ENCODE results near the gene AP4M1. TPM values are rescaled to one million over a fixed set of nuclear protein-coding genes. Genes with fewer than 3 reads are reported as not detected.

AP4M1 gene
- total and polyA plus RNA-seq, 10 of the 15 experiments (the other 5 are each of a cell fraction or from before 2014, with no cell fraction given) = 0.77 to 16.1 (median 13.0) TPM

- TF ChIP-seq, protein P1, sequence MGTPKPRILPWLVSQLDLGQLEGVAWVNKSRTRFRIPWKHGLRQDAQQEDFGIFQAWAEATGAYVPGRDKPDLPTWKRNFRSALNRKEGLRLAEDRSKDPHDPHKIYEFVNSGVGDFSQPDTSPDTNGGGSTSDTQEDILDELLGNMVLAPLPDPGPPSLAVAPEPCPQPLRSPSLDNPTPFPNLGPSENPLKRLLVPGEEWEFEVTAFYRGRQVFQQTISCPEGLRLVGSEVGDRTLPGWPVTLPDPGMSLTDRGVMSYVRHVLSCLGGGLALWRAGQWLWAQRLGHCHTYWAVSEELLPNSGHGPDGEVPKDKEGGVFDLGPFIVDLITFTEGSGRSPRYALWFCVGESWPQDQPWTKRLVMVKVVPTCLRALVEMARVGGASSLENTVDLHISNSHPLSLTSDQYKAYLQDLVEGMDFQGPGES (IDR thresholded peaks at IDR 0.05) = no peak
- no peak for TF ChIP-seq SREBF2 (IDR thresholded peaks at IDR 0.05; ENCODE audit: low read length)
- TF ChIP-seq, protein P2, sequence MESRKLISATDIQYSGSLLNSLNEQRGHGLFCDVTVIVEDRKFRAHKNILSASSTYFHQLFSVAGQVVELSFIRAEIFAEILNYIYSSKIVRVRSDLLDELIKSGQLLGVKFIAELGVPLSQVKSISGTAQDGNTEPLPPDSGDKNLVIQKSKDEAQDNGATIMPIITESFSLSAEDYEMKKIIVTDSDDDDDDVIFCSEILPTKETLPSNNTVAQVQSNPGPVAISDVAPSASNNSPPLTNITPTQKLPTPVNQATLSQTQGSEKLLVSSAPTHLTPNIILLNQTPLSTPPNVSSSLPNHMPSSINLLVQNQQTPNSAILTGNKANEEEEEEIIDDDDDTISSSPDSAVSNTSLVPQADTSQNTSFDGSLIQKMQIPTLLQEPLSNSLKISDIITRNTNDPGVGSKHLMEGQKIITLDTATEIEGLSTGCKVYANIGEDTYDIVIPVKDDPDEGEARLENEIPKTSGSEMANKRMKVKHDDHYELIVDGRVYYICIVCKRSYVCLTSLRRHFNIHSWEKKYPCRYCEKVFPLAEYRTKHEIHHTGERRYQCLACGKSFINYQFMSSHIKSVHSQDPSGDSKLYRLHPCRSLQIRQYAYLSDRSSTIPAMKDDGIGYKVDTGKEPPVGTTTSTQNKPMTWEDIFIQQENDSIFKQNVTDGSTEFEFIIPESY (IDR thresholded peaks at IDR 0.05) = no peak
- TF ChIP-seq NFYB (IDR thresholded peaks at IDR 0.05; ENCODE audit: insufficient read depth, low read depth, low read length) = no peak
Observed at GRCh38 chr7:100152937-100153666, 51.7 kb downstream of the AP4M1 start (continued).

- H3K9ac ChIP-seq (ENCODE audit: control insufficient read depth, insufficient read depth, low read length) = no peak overlapping the region
Observed at GRCh38 chr7:100153708-100154535, 52.5 kb downstream of the AP4M1 start.

More at GRCh38 chr7:100153708-100154535, 52.5 kb downstream of the AP4M1 start:
- Histone ChIP-seq H3K27ac (ENCODE audit: control insufficient read depth, insufficient read depth) (no peak overlapping the region), H2AFZ (ENCODE audit: control insufficient read depth, low read depth, low read length) (no peak overlapping the region), H3K4me3 (no peak overlapping the region), H3K9me3 (replicated peaks; ENCODE audit: control insufficient read depth, insufficient read depth, low read length) (no peaks in the 10 kb centered on the region), H4K20me1 (ENCODE audit: control insufficient read depth, insufficient read depth) (no peaks in the 10 kb centered on the region), H3K4me1 (ENCODE audit: control insufficient read depth, insufficient read depth, low read length) (peaks cover 18% of the 10 kb centered on the region), H3K79me2 (ENCODE audit: control insufficient read depth, insufficient read depth, low read length) (peaks cover 32% of the 10 kb centered on the region), H3K27me3 (replicated peaks in 1 of 2; ENCODE audit: control insufficient read depth in 2 of 2, insufficient read depth in 2 of 2, low read length in 1 of 2) (no peaks in the 10 kb centered on the region), H3K36me3 (ENCODE audit: control insufficient read depth in 2 of 2, insufficient read depth in 2 of 2, low read length in 1 of 2) (peaks cover 0 to 15% of the 10 kb centered on the region in 2 experiments), H3K4me2 (ENCODE audit: control insufficient read depth, insufficient read depth) (no peak overlapping the region)
- no peak for TF ChIP-seq DPF2 (IDR thresholded peaks at IDR 0.05)
- peak; percentile 47; the same call in 1 of the 2 replicates for TF ChIP-seq POLR2A (IDR thresholded peaks at IDR 0.05; ENCODE audit: low read depth, low read length)
- no TSS peak for BruUV-seq (replicated peaks)
- intact Hi-C loops (cut with micrococcal nuclease; ENCODE audit: unreplicated experiment) = no loop called here
- 71% methylated on average over 16 of the region's 16 CpGs for WGBS (ENCODE audit: insufficient coverage, insufficient replicate concordance, low lambda C conversion rate, missing lambda C conversion rate)
- POLR2A ChIA-PET = interaction anchor here (1.4 kb wide), 1 partner anchor 13 kb away, joined by 3 read pairs; no protein-coding TSS in a partner anchor
- RAD21 ChIA-PET (ENCODE audit: unreplicated experiment) = interaction anchor here (1.8 kb wide), 1 partner anchor 23 kb away, joined by 4 read pairs; the partner anchor contains the start of genes GPC2 and STAG3
- SMC1A ChIA-PET (ENCODE audit: uncharacterized antibody, unreplicated experiment) = interaction anchor here (1.1 kb wide), 1 partner anchor 20 kb away, joined by 3 read pairs; no protein-coding TSS in a partner anchor
- CTCF ChIA-PET = no interaction called here
- in situ Hi-C loops (cut with MboI) = no loop called here
- ATAC-seq (no peak), DNase-seq (ENCODE audit: low read depth, low spot score) (no peak), FAIRE-seq (no peak)
